Measurements from ENCODE around the gene NLRX1.

- TF ChIP-seq JUN (IDR thresholded peaks at IDR 0.05; ENCODE audit: borderline replicate concordance, insufficient read depth, insufficient read length, low read depth) (no peak), CTCF (IDR thresholded peaks at IDR 0.05; ENCODE audit: extremely low read depth in 1 of 2, insufficient read depth in 1 of 2, low read depth in 1 of 2, low read length in 2 of 2) (no peak), POLR2AphosphoS5 (IDR thresholded peaks at IDR 0.05; ENCODE audit: insufficient read depth, low read depth, low read length) (no peak)
Observed at GRCh38 chr11:119126675-119127268, 41.8 kb upstream of the NLRX1 start.
